Large intestine (tissue), 3 donors: ENCODE measurements around the gene NDUFV2. TPM values are rescaled to one million over a fixed set of nuclear protein-coding genes. Genes with fewer than 3 reads are reported as not detected.
"Not testable (repeated sequence)": the region's sequence is repeated elsewhere in the genome, so short reads cannot be mapped to it uniquely, and the experiment has no call there.

Source experiments
- DNase-seq, 2 donors: peaks; one replicate each; pipeline versions ENCODE4 v3.0.0 to v3.0.0-alpha.2; 2013
- H3K27ac ChIP-seq: one replicate; pipeline ENCODE4 v1.5.1; 2013; ENCODE audit warnings: low read length
- H3K27me3 ChIP-seq: 2 replicates; pipeline ENCODE4 v1.6.1; 2013; ENCODE audit warnings: low read length; ENCODE audit not compliant: control insufficient read depth, insufficient read depth
- H3K36me3 ChIP-seq: 2 replicates; pipeline ENCODE4 v1.6.1; 2013; ENCODE audit warnings: low read length; ENCODE audit not compliant: control insufficient read depth, insufficient read depth
- H3K4me1 ChIP-seq: one replicate; pipeline ENCODE4 v1.6.1; 2013; ENCODE audit warnings: low read length; ENCODE audit not compliant: control insufficient read depth, insufficient read depth
- H3K4me3 ChIP-seq: one replicate; pipeline ENCODE4 v1.5.1; 2013; ENCODE audit warnings: low read length
- H3K9me3 ChIP-seq: one replicate; pipeline ENCODE4 v1.6.1; 2013; ENCODE audit warnings: mild to moderate bottlenecking, low read depth, low read length, moderate library complexity; ENCODE audit not compliant: control insufficient read depth
- WGBS: methylation state at CpG from one replicate; pipeline ENCODE4 v1.1.5; 2013; ENCODE audit warnings: low lambda C conversion rate; ENCODE audit not compliant: insufficient coverage; 5-methylcytosine and 5-hydroxymethylcytosine counted together
- polyA plus RNA-seq: library from polyadenylated mRNA; unstranded; fragments of 120-200 nt; gene quantifications from one replicate; pipeline ENCODE4 v1.2.1, GENCODE V29; 2013

NDUFV2 gene
- polyA plus RNA-seq, 1 donor, result 126 TPM

- Histone ChIP-seq H3K4me3 (no peak overlapping the region), H3K9me3 (no peaks in the 10 kb centered on the region), H3K36me3 (no peaks in the 10 kb centered on the region), H3K27ac (no peak overlapping the region), H3K27me3 (no peaks in the 10 kb centered on the region), H3K4me1 (no peaks in the 10 kb centered on the region)
- DNase-seq, result no peak
- WGBS, result 100% methylated on average over 1 of the region's 1 CpG
Observed at GRCh38 chr18:9146224-9146623, 43.7 kb downstream of the NDUFV2 start.

DNA sequence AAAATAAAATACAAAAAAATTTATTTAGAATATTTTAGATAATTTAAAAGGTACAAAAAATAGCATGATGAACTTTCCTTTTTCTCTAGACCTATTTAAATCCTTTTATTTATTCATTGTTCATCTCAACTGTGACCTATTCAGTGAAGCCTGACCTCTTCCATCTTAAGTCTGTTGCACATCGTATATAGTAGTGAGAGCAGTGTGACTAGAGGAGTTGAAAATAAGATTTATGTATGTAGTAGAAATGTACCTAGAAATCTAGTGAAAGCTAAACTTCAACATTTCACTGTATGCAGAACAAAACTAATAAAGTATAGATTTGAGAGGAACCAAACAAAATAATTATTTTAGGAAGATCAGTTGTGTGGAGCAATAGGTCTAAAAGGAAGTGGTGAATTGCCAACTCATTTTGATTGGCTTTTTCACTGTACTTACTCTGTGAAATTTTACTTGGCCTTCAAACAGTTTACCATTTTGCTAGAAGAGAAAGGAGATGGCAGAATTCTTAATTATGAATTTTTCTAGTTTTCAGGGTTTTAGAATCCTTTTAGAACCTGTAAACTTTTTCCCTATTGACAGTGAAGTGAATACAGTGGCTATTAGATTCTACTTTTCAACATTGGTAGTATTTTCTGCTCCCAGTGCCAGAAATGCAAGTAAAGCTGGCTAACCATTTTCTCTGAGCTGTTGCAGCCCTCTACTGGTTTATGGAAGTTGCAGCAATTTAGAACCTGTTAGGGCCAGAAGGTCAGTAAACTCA is 45.1 kb downstream of the NDUFV2 start:
- H3K4me1 ChIP-seq, result no peaks in the 10 kb centered on the region
- H3K36me3 ChIP-seq, result no peaks in the 10 kb centered on the region
- no peaks in the 10 kb centered on the region for H3K9me3 ChIP-seq
- no peaks in the 10 kb centered on the region for H3K27me3 ChIP-seq
- DNase-seq, result peak; percentile 54 to 60
- WGBS, result no CpG with 5 or more reads among the region's 1 CpG
- H3K27ac ChIP-seq, result peak overlapping the region; percentile 34
- no peak overlapping the region for H3K4me3 ChIP-seq

GRCh38 chr18:9148203-9148552 is 45.7 kb downstream of the NDUFV2 start:
- H3K27me3 ChIP-seq, result no peaks in the 10 kb centered on the region
- H3K4me3 ChIP-seq, result no peak overlapping the region
- H3K9me3 ChIP-seq, result no peaks in the 10 kb centered on the region
- 50% methylated on average over 1 of the region's 1 CpG for WGBS
- H3K27ac ChIP-seq, result no peak overlapping the region
- H3K4me1 ChIP-seq, result no peaks in the 10 kb centered on the region
- H3K36me3 ChIP-seq, result no peaks in the 10 kb centered on the region
- DNase-seq, result no peak

DNA sequence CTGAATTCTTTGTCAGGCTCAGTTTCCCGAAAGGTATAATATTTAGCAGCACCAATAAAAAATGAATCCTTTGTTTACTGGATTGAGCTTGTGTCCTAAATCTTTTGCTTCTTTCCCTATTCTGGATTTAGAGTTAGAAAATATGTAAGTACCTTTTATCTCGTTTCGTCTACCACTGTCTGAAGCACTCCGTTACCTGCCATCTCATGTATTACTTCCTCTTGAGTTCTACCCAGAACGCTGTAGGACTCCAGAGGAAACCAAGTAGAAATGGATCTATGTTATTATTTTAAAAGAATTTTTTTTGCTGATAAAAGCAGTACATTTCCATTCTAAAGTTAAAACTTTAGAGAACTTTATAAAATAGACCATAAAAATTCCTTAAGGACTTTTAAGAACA is 47.6 kb downstream of the NDUFV2 start:
- no peaks in the 10 kb centered on the region for H3K36me3 ChIP-seq
- no peak overlapping the region for H3K4me3 ChIP-seq
- WGBS, result 91% methylated on average over 3 of the region's 5 CpGs
- no peaks in the 10 kb centered on the region for H3K27me3 ChIP-seq
- no peak overlapping the region for H3K27ac ChIP-seq
- H3K9me3 ChIP-seq, result no peaks in the 10 kb centered on the region
- H3K4me1 ChIP-seq, result no peaks in the 10 kb centered on the region
- no peak for DNase-seq

- no peaks in the 10 kb centered on the region for H3K27me3 ChIP-seq
- WGBS, result 83% methylated on average over 1 of the region's 1 CpG
- H3K36me3 ChIP-seq, result no peaks in the 10 kb centered on the region
- no peaks in the 10 kb centered on the region for H3K9me3 ChIP-seq
- H3K4me3 ChIP-seq, result no peak overlapping the region
- no peak overlapping the region for H3K27ac ChIP-seq
- no peaks in the 10 kb centered on the region for H3K4me1 ChIP-seq
- no peak for DNase-seq
Observed at GRCh38 chr18:9153256-9153655, 50.8 kb downstream of the NDUFV2 start.

- no peaks in the 10 kb centered on the region for H3K36me3 ChIP-seq
- H3K27me3 ChIP-seq, result no peaks in the 10 kb centered on the region
- DNase-seq, result no peak
- H3K9me3 ChIP-seq, result no peaks in the 10 kb centered on the region
- WGBS, result 100% methylated on average over 1 of the region's 4 CpGs
- H3K4me3 ChIP-seq, result no peak overlapping the region
- no peak overlapping the region for H3K27ac ChIP-seq
- no peaks in the 10 kb centered on the region for H3K4me1 ChIP-seq
Observed at GRCh38 chr18:9156604-9157249, 54.2 kb downstream of the NDUFV2 start.

- Histone ChIP-seq H3K27me3 (no peaks in the 10 kb centered on the region), H3K27ac (no peak overlapping the region), H3K4me3 (no peak overlapping the region), H3K9me3 (no peaks in the 10 kb centered on the region), H3K36me3 (no peaks in the 10 kb centered on the region), H3K4me1 (no peaks in the 10 kb centered on the region)
- 29% methylated on average over 1 of the region's 2 CpGs for WGBS
- no peak for DNase-seq
Observed at GRCh38 chr18:9157806-9158205, 55.3 kb downstream of the NDUFV2 start.

GRCh38 chr18:9160014-9160413 is 57.5 kb downstream of the NDUFV2 start:
- no peak overlapping the region for H3K27ac ChIP-seq
- H3K4me3 ChIP-seq, result no peak overlapping the region
- WGBS, result no CpG with 5 or more reads among the region's 4 CpGs
- H3K9me3 ChIP-seq, result peaks cover 9% of the 10 kb centered on the region
- H3K36me3 ChIP-seq, result no peaks in the 10 kb centered on the region
- DNase-seq, result no peak
- H3K27me3 ChIP-seq, result no peaks in the 10 kb centered on the region
- H3K4me1 ChIP-seq, result no peaks in the 10 kb centered on the region

- not testable (repeated sequence) for H3K27ac ChIP-seq, H3K36me3 ChIP-seq, H3K4me3 ChIP-seq, DNase-seq, H3K27me3 ChIP-seq, H3K4me1 ChIP-seq
- H3K9me3 ChIP-seq, result peaks cover 12% of the 10 kb centered on the region
- WGBS, result 95% methylated on average over 4 of the region's 4 CpGs
Observed at GRCh38 chr18:9162663-9163062, 60.2 kb downstream of the NDUFV2 start.

- not testable (repeated sequence) for DNase-seq, H3K36me3 ChIP-seq
Observed at GRCh38 chr18:9164149-9164548, 61.6 kb downstream of the NDUFV2 start.

DNA sequence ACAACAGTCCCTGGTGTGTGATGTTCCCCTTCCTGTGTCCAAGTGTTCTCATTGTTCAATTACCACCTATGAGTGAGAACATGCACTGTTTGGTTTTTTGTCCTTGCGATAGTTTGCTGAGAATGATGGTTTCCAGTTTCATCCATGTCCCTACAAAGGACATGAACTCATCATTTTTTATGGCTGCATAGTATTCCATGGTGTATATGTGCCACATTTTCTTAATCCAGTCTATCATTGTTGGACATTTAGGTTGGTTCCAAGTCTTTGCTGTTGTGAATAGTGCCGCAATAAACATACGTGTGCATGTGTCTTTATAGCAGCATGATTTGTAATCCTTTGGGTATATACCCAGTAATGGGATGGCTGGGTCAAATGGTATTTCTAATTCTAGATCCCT is 63.4 kb downstream of the NDUFV2 start:
- WGBS, result no CpG with 5 or more reads among the region's 3 CpGs

More at GRCh38 chr18:9164149-9164548, 61.6 kb downstream of the NDUFV2 start:
- not testable (repeated sequence) for H3K4me3 ChIP-seq, H3K27ac ChIP-seq, H3K4me1 ChIP-seq, H3K27me3 ChIP-seq
- H3K9me3 ChIP-seq, result peaks cover 12% of the 10 kb centered on the region

More for the DNA sequence above, 63.4 kb downstream of the NDUFV2 start:
- H3K27ac ChIP-seq, DNase-seq, H3K36me3 ChIP-seq, H3K27me3 ChIP-seq, H3K4me3 ChIP-seq, H3K4me1 ChIP-seq: not testable (repeated sequence)
- peaks cover 12% of the 10 kb centered on the region for H3K9me3 ChIP-seq
